ENCODE data around the gene AKR1D1. TPM values are rescaled to one million over a fixed set of nuclear protein-coding genes. Genes with fewer than 3 reads are reported as not detected.

The AKR1D1 gene
- total and polyA plus RNA-seq, 2 donors (not counting 1 experiment from before 2014, with no cell fraction given) = not detected

DNA sequence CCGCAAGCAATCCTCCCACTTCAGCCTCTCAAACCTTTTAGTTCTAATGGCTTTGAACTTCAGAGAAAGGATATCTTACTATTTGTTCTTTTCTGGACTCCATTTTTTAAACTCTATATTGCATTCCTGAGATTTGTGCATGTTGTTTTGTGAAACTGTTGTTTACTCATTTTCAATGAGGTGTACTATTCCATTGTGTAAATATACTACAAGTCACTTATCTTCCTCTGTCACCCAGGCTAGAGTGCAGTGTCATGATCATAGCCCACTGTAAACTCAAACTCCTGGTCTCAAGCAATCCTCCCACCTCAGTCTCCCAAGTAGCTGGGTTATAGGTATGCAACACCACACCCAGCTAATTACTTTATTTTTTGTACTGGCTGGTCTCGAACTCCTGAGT is 31.4 kb upstream of the AKR1D1 start:
- Mint-ChIP-seq H3K27me3 (peaks cover 12% of the 10 kb centered on the region), H3K4me3 (no peak overlapping the region), H3K9me3 (ENCODE audit: insufficient read depth) (no peaks in the 10 kb centered on the region), H3K27ac (no peak overlapping the region), H3K4me1 (peaks cover 7% of the 10 kb centered on the region)
- no peaks in the 10 kb centered on the region for H3K9me3 ChIP-seq (ENCODE audit: control extremely low read depth in 1 of 3, control insufficient read depth in 2 of 3, insufficient read depth in 1 of 3, low read length in 2 of 3)
- no peak overlapping the region for H3K9ac ChIP-seq (ENCODE audit: low read length)
- CTCF ChIA-PET = interaction anchor here (1.2 to 1.4 kb wide), 2 partner anchors 36 to 389 kb away, joined by 3 to 4 read pairs; no protein-coding TSS in a partner anchor
- no peak overlapping the region for H2AFZ ChIP-seq (ENCODE audit: insufficient read depth, low read depth, low read length, poor library complexity, severe bottlenecking)
- no peak overlapping the region for H3K4me3 ChIP-seq (ENCODE audit: control extremely low read depth in 1 of 5, extremely low read depth in 1 of 5, insufficient read depth in 1 of 5, low read depth in 2 of 5, low read length in 4 of 5)
- H3K27me3 ChIP-seq (replicated peaks in 1 of 4; ENCODE audit: control extremely low read depth in 1 of 4, control insufficient read depth in 3 of 4, insufficient read depth in 4 of 4, low read length in 3 of 4) = no peaks in the 10 kb centered on the region
- H4K20me1 ChIP-seq (ENCODE audit: control insufficient read depth, insufficient read depth, low read length, poor library complexity, severe bottlenecking) = no peaks in the 10 kb centered on the region
- DNase-seq = no peak
- H3K36me3 ChIP-seq (replicated peaks in 1 of 2; ENCODE audit: control extremely low read depth in 1 of 2, control insufficient read depth in 1 of 2, extremely low read depth in 1 of 2, insufficient read depth in 2 of 2, low read length in 1 of 2) = no peaks in the 10 kb centered on the region
- H3K79me2 ChIP-seq (ENCODE audit: control insufficient read depth, insufficient read depth, low read length) = no peaks in the 10 kb centered on the region
- intact Hi-C loops (cut with micrococcal nuclease) = no loop called here
- WGBS (ENCODE audit: insufficient coverage) = no CpG with 5 or more reads among the region's 2 CpGs
- no peak for ATAC-seq (ENCODE audit: low read depth)
- TF ChIP-seq EZH2 (IDR thresholded peaks at IDR 0.05; ENCODE audit: borderline replicate concordance, insufficient read depth, low read depth, low read length, poor library complexity, severe bottlenecking) = no peak
- TF ChIP-seq, protein P1, sequence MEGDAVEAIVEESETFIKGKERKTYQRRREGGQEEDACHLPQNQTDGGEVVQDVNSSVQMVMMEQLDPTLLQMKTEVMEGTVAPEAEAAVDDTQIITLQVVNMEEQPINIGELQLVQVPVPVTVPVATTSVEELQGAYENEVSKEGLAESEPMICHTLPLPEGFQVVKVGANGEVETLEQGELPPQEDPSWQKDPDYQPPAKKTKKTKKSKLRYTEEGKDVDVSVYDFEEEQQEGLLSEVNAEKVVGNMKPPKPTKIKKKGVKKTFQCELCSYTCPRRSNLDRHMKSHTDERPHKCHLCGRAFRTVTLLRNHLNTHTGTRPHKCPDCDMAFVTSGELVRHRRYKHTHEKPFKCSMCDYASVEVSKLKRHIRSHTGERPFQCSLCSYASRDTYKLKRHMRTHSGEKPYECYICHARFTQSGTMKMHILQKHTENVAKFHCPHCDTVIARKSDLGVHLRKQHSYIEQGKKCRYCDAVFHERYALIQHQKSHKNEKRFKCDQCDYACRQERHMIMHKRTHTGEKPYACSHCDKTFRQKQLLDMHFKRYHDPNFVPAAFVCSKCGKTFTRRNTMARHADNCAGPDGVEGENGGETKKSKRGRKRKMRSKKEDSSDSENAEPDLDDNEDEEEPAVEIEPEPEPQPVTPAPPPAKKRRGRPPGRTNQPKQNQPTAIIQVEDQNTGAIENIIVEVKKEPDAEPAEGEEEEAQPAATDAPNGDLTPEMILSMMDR (IDR thresholded peaks at IDR 0.05) = no peak
- H3K4me1 ChIP-seq (ENCODE audit: control insufficient read depth in 2 of 2, insufficient read depth in 2 of 2, low read length in 2 of 2) = no peaks in the 10 kb centered on the region
- POLR2A ChIA-PET = no interaction called here
- no peak overlapping the region for H3K4me2 ChIP-seq (replicated peaks; ENCODE audit: low read depth, low read length, poor library complexity, severe bottlenecking)
- H3K27ac ChIP-seq (ENCODE audit: low read length in 2 of 2) = no peak overlapping the region

DNA sequence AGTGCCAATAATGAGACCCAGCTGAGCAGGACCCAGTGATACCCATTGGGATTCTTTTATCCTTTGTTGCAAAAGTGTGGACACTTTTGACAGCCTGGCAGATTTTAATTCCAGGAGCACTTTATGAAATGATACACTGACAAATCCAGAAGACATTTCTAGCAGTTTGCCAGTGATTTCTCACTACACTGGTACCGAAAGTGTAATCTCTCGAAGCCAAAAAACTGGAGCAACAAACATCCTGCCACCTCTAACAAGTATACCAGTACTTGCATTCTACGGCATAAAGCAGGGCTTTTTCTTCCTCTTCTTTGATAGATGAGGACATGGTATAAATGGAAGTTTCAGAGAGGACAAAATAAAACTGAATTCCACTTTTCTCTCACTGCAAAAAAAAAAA is 28.4 kb upstream of the AKR1D1 start:
- WGBS (ENCODE audit: insufficient coverage) = no CpG with 5 or more reads among the region's 3 CpGs
- intact Hi-C loops (cut with micrococcal nuclease) = no loop called here

More for the DNA sequence above, 28.4 kb upstream of the AKR1D1 start:
- Histone ChIP-seq H3K79me2 (ENCODE audit: control insufficient read depth, insufficient read depth, low read length) (no peaks in the 10 kb centered on the region), H3K4me2 (replicated peaks; ENCODE audit: low read depth, low read length, poor library complexity, severe bottlenecking) (no peak overlapping the region), H3K36me3 (replicated peaks in 1 of 2; ENCODE audit: control extremely low read depth in 1 of 2, control insufficient read depth in 1 of 2, extremely low read depth in 1 of 2, insufficient read depth in 2 of 2, low read length in 1 of 2) (no peaks in the 10 kb centered on the region), H3K9ac (ENCODE audit: low read length) (no peak overlapping the region), H3K27ac (ENCODE audit: low read length in 2 of 2) (no peak overlapping the region), H2AFZ (ENCODE audit: insufficient read depth, low read depth, low read length, poor library complexity, severe bottlenecking) (no peak overlapping the region), H3K27me3 (replicated peaks in 1 of 4; ENCODE audit: control extremely low read depth in 1 of 4, control insufficient read depth in 3 of 4, insufficient read depth in 4 of 4, low read length in 3 of 4) (no peaks in the 10 kb centered on the region), H4K20me1 (ENCODE audit: control insufficient read depth, insufficient read depth, low read length, poor library complexity, severe bottlenecking) (no peaks in the 10 kb centered on the region), H3K4me3 (ENCODE audit: control extremely low read depth in 1 of 5, extremely low read depth in 1 of 5, insufficient read depth in 1 of 5, low read depth in 2 of 5, low read length in 4 of 5) (no peak overlapping the region), H3K4me1 (ENCODE audit: control insufficient read depth in 2 of 2, insufficient read depth in 2 of 2, low read length in 2 of 2) (no peaks in the 10 kb centered on the region), H3K9me3 (ENCODE audit: control extremely low read depth in 1 of 3, control insufficient read depth in 2 of 3, insufficient read depth in 1 of 3, low read length in 2 of 3) (peaks cover 0 to 6% (median 0%) of the 10 kb centered on the region in 3 donors)
- Mint-ChIP-seq H3K4me1 (no peaks in the 10 kb centered on the region), H3K27ac (no peak overlapping the region), H3K4me3 (no peak overlapping the region), H3K9me3 (ENCODE audit: insufficient read depth) (peaks cover 2% of the 10 kb centered on the region), H3K27me3 (peaks cover 12% of the 10 kb centered on the region)
- POLR2A ChIA-PET = no interaction called here
- TF ChIP-seq, protein P1 (IDR thresholded peaks at IDR 0.05) = no peak
- no peak for TF ChIP-seq EZH2 (IDR thresholded peaks at IDR 0.05; ENCODE audit: borderline replicate concordance, insufficient read depth, low read depth, low read length, poor library complexity, severe bottlenecking)
- DNase-seq = no peak
- ATAC-seq (ENCODE audit: low read depth) = no peak
- CTCF ChIA-PET = no interaction called here

Measured in B cell (primary cell).